ENCODE measurements around the gene OR4K14.
"Not testable (repeated sequence)": the region's sequence is repeated elsewhere in the genome, so short reads cannot be mapped to it uniquely, and the experiment has no call there.

The OR4K14 gene

GRCh38 chr14:20019257-20019865 lies at the start of gene OR4K14:
OR4K14 (minus strand) TSS chr14:20019307; CDS start chr14:20015193, 4,114 bp downstream.
- no peak for DNase-seq (ENCODE audit: low spot score)

- no peak for DNase-seq (ENCODE audit: low spot score)
Observed at GRCh38 chr14:20059745-20060144, 40.6 kb upstream of the OR4K14 start, which contains the start of gene OR4L1. OR4L1 (plus strand) TSS chr14:20060045; CDS start chr14:20060045, 0 bp downstream.

GRCh38 chr14:20048202-20048601 lies 29.1 kb upstream of the OR4K14 start:
- no peak for DNase-seq (ENCODE audit: low spot score)

GRCh38 chr14:20044243-20044642 lies 25.1 kb upstream of the OR4K14 start:
- no peak for DNase-seq (ENCODE audit: low spot score)

GRCh38 chr14:20035938-20036337 lies 16.8 kb upstream of the OR4K14 start, which contains the start of gene OR4K13:
OR4K13 (minus strand) TSS chr14:20036038; CDS start chr14:20034758, 1,280 bp downstream.
- DNase-seq (ENCODE audit: low spot score), result no peak

- peak; percentile 1 for DNase-seq (ENCODE audit: low spot score)
Observed at GRCh38 chr14:20035449-20035848, 16.3 kb upstream of the OR4K14 start.

GRCh38 chr14:20031058-20031457 lies 12.0 kb upstream of the OR4K14 start:
- no peak for DNase-seq (ENCODE audit: low spot score)

GRCh38 chr14:20008156-20008555 lies 11.0 kb downstream of the OR4K14 start:
- DNase-seq (ENCODE audit: low spot score), result no peak

GRCh38 chr14:20002319-20002718 lies 16.8 kb downstream of the OR4K14 start:
- DNase-seq (ENCODE audit: low spot score), result no peak

- no peak for DNase-seq (ENCODE audit: low spot score)
Observed at GRCh38 chr14:20001863-20002262, 17.2 kb downstream of the OR4K14 start, which contains the start of gene OR4Q2. OR4Q2 (plus strand) TSS chr14:20002163.

GRCh38 chr14:19993438-19993837 lies 25.7 kb downstream of the OR4K14 start:
- no peak for DNase-seq (ENCODE audit: low spot score)

GRCh38 chr14:19975291-19975690 lies 43.8 kb downstream of the OR4K14 start, which contains the start of gene OR4K15:
OR4K15 (plus strand) TSS chr14:19975591; CDS start chr14:19975591, 0 bp downstream.
- no peak for DNase-seq (ENCODE audit: low spot score)

- no peak for DNase-seq (ENCODE audit: low spot score)
Observed at GRCh38 chr14:19974844-19975243, 44.3 kb downstream of the OR4K14 start.

GRCh38 chr14:19969735-19970134 lies 49.4 kb downstream of the OR4K14 start:
- not testable (repeated sequence) for DNase-seq (ENCODE audit: low spot score)
